HL-60 (cell line): ENCODE results near the gene AMN.

Experiments
- DNase-seq, 2 experiments: peaks; one replicate each; pipeline ENCODE4 v3.0.0-alpha.2; 2010 to 2020; ENCODE audit warnings: low read depth in 1 of 2, low spot score in 1 of 2
- H3K27ac ChIP-seq: fragments of 250-450 bp; sonication (Bioruptor Pico); replicated peaks from 2 replicates; pipeline ENCODE4 v1.5.1; 2020; ENCODE audit warnings: mild to moderate bottlenecking, moderate library complexity
- H3K27me3 ChIP-seq: fragments of 250-450 bp; sonication (Bioruptor Pico); 2 replicates; pipeline ENCODE4 v1.5.1; 2021; ENCODE audit warnings: mild to moderate bottlenecking, moderate library complexity; ENCODE audit not compliant: insufficient read depth, poor library complexity, severe bottlenecking
- H3K4me3 ChIP-seq: replicated peaks from 2 replicates; pipeline ENCODE4 v1.5.1; 2011; ENCODE audit warnings: mild to moderate bottlenecking, control low read depth, low read length; ENCODE audit not compliant: insufficient read depth
- CTCF ChIP-seq: IDR thresholded peaks from one replicate; pipeline ENCODE4 v1.5.1; 2011; ENCODE audit warnings: low read length, control low read depth, inconsistent platforms; ENCODE audit not compliant: insufficient read depth
- GABPA ChIP-seq: IDR thresholded peaks from 2 replicates; pipeline ENCODE4 v1.6.1; 2012; ENCODE audit warnings: low read depth
- POLR2AphosphoS5 ChIP-seq: IDR thresholded peaks from 2 replicates; pipeline ENCODE4 v1.6.1; 2012; ENCODE audit warnings: low read depth
- SPI1 ChIP-seq: IDR thresholded peaks from 2 replicates; pipeline ENCODE4 v1.6.1; 2012; ENCODE audit warnings: low read depth, mild to moderate bottlenecking, borderline replicate concordance
- TF ChIP-seq, protein P1 (sequence below): IDR thresholded peaks from 2 replicates; pipeline ENCODE4 v1.6.1; 2012; ENCODE audit warnings: low read depth; ENCODE audit not compliant: insufficient replicate concordance

AMN gene

DNA sequence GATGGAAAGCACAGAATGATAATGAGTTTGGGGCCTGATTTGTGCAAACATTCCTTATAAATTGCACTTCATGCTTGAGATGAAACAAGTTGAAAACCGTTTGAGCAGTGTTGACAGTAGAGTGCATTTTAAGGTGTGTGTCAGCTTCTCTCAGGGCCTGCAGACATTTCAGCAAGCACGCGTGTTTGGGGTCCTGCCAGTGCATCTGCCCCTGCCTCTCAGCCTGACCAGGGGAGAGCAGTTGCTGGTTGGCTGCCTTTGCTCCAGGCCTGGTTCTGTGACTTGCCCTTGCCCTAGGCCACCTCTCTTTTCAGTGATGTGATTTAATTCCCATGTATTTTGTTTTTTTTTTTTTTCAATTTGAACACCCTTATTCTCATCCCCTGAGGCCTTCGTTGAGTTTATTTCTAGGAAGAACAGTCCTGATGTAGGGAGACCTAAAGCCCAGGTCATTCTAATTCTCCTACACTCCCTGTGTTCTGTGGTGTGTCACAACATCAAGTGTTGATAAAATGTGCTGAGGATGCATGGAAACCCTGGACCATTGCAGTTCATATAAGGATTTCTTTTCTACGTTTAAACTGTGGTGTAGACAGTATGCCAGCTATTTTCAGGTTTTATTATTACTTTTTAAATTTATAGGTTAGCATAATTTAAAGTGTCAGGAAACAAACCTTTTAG lies 40.1 kb upstream of the AMN start:
- no peak for DNase-seq
- Histone ChIP-seq H3K27ac (no peak overlapping the region), H3K27me3 (no peaks in the 10 kb centered on the region), H3K4me3 (no peak overlapping the region)
- no peak for TF ChIP-seq CTCF
- TF ChIP-seq, protein P1, sequence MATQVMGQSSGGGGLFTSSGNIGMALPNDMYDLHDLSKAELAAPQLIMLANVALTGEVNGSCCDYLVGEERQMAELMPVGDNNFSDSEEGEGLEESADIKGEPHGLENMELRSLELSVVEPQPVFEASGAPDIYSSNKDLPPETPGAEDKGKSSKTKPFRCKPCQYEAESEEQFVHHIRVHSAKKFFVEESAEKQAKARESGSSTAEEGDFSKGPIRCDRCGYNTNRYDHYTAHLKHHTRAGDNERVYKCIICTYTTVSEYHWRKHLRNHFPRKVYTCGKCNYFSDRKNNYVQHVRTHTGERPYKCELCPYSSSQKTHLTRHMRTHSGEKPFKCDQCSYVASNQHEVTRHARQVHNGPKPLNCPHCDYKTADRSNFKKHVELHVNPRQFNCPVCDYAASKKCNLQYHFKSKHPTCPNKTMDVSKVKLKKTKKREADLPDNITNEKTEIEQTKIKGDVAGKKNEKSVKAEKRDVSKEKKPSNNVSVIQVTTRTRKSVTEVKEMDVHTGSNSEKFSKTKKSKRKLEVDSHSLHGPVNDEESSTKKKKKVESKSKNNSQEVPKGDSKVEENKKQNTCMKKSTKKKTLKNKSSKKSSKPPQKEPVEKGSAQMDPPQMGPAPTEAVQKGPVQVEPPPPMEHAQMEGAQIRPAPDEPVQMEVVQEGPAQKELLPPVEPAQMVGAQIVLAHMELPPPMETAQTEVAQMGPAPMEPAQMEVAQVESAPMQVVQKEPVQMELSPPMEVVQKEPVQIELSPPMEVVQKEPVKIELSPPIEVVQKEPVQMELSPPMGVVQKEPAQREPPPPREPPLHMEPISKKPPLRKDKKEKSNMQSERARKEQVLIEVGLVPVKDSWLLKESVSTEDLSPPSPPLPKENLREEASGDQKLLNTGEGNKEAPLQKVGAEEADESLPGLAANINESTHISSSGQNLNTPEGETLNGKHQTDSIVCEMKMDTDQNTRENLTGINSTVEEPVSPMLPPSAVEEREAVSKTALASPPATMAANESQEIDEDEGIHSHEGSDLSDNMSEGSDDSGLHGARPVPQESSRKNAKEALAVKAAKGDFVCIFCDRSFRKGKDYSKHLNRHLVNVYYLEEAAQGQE = no peak
- TF ChIP-seq GABPA = no peak
- TF ChIP-seq SPI1 = no peak
- no peak for TF ChIP-seq POLR2AphosphoS5

DNA sequence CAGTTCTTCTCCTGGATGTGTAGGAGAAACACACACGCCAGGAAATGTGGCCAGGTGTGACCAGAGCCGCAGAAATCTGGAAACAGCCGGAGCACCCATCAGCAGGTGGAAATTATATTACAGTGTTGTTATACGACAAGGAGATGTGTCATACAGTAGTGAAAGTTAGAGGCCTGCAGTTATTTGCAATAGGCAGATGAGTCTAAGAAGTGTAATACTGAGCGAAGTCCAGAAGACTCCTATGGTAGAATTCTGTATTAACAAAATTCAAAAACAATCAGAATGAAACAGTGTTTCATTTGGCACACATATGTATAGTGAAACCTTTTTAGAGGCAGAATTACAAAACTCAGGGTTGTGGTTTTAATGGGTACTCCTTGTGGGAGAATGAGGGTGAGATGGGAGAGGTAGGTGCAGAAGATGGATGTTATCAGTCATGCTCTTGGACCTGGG lies 39.3 kb upstream of the AMN start:
- TF ChIP-seq POLR2AphosphoS5 (no peak), CTCF (no peak), GABPA (no peak), SPI1 (no peak)
- TF ChIP-seq, protein P1 = no peak
- no peak for DNase-seq
- no peaks in the 10 kb centered on the region for H3K27me3 ChIP-seq
- H3K27ac ChIP-seq = no peak overlapping the region
- no peak overlapping the region for H3K4me3 ChIP-seq

- TF ChIP-seq GABPA (no peak), SPI1 (no peak), CTCF (no peak), POLR2AphosphoS5 (no peak)
- TF ChIP-seq, protein P1 = no peak
- Histone ChIP-seq H3K27me3 (no peaks in the 10 kb centered on the region), H3K27ac (no peak overlapping the region), H3K4me3 (no peak overlapping the region)
- no peak for DNase-seq
Observed at GRCh38 chr14:102883554-102883953, 38.9 kb upstream of the AMN start.
